Heart left ventricle (tissue), 13 donors: ENCODE data around the gene TCAF1.

Source experiments
- CTCF ChIP-seq, 12 donors: fragments of 200-600 bp; sonication (generic) in 4 of 12; IDR thresholded peaks; one replicate each; pipeline versions ENCODE4 v1.5.0 to v1.8.0; 2018 to 2022; ENCODE audit warnings: antibody characterized with exemption in 12 of 12, mild to moderate bottlenecking in 5 of 12
- POLR2A ChIP-seq, 2 donors: fragments of 450-650 bp; IDR thresholded peaks; one replicate each; pipeline ENCODE4 v1.6.1; 2017; ENCODE audit warnings: antibody characterized with exemption in 2 of 2, mild to moderate bottlenecking in 2 of 2, moderate library complexity in 2 of 2
- donor health status: ischemic (EF 13 %, LVEDD 7.1; RV severe dilation, severe dysfunction).
- donor health status: DM: no; HTN: yes; CAD: no.
- donor health status: DM: no; HTN: no; CAD: no.
- donor health status: ischemic (EF 25% LVEDD 6.9; RV normal size, moderate dysfunction).
- donor health status: ischemic (EF 25% LVEDD 5.7; RV mildly dilated, moderate dysfunction).
- donor health status: ischemic (EF 35%, LVEDD 5.7; RV mildly dilated, moderate dysfunction).
- donor health status: nonischemic (EF 11% LVEDD 7.7; RV severe dilation, severe dysfunction).
- donor health status: DM: yes; HTN: yes; CAD: no.
- donor health status: PGD.
- donor health status: ischemic (EF 29% LVEDD 5.4; RV normal size, mild dysfunction).
- donor health status: nonischemic (EF 23%, LVEDD 6.1; RV moderate dilation, normal function).

- no peak for TF ChIP-seq CTCF (IDR thresholded peaks at IDR 0.05)
- TF ChIP-seq POLR2A (IDR thresholded peaks at IDR 0.05), result no peak
Observed at GRCh38 chr7:143892527-143893300, 9.3 kb downstream of the TCAF1 start.
